HS-27A (cell line): ENCODE data around the gene AQP12B.

ENCODE experiments used
- DNase-seq: peaks from one replicate; pipeline ENCODE4 v3.0.0-alpha.2; 2012; ENCODE audit warnings: low read depth, missing footprints

AQP12B gene

GRCh38 chr2:240717681-240718581, 35.2 kb upstream of the AQP12B start:
- no peak for DNase-seq

DNA sequence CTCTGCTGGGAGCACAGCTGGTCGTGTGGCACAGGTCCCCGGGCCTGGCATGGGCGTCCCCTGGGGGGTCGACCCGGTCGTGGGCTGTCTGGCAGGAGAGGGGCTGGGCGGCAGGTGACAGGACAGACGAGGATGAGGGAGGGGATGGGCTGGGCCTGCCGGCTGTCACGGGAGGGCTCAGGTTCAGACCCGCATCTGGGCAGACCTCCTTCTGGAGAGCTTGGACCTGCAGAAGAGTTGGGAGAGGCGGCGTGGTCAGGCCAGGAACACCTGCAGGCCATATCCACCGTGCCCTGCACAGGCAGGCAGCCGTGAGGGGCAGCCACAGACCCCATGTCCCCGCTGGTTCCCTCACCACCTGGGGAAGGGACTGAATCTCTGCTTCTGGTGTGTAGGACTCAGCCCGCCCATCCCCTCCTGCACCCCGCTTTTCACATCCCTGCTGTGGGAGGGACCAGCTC, 34.5 kb upstream of the AQP12B start:
- no peak for DNase-seq

- no peak for DNase-seq
These were observed 33.6 kb upstream of the AQP12B start for GRCh38 chr2:240716130-240716798.

- DNase-seq = no peak
These were observed 32.4 kb upstream of the AQP12B start for GRCh38 chr2:240714747-240715725.

DNA sequence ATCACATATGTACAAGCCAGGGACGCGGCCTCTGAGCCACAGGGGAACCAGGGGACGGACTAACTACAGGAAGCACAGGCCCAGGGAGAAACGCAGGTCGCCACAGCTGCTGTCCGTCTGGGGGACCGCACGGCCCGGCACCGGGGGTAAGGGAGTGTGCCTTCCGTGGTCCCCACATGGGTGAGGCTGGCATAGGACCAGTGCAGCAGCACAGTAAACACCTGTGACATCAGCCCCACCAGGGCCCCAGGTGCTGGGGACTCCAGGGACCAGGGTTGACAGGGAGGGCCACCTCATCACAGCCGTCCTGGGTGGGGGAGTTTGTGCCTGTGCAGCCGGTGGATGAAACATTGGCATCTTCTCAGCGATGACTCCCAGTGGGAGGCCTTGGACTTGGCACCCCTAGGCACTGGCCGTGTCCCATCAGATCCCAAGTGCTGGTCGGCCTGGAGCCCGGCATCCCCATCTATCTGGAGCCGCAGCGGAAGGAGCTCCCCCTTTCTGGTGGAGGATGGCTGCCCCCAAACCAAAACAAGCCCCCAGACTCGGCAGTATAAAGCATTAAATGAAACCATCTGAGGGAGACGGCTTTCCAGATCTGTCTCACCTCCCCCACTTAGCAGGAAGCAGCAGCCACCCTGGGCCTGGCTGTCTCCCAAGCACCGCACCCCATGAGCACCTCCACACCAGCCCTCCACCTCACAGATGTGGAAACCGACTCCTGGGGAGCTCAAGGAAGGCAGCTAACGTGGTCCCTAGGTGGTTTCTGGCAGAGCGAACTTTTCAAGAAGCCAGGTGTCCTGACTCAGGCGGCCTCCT, 31.5 kb upstream of the AQP12B start:
- no peak for DNase-seq

DNA sequence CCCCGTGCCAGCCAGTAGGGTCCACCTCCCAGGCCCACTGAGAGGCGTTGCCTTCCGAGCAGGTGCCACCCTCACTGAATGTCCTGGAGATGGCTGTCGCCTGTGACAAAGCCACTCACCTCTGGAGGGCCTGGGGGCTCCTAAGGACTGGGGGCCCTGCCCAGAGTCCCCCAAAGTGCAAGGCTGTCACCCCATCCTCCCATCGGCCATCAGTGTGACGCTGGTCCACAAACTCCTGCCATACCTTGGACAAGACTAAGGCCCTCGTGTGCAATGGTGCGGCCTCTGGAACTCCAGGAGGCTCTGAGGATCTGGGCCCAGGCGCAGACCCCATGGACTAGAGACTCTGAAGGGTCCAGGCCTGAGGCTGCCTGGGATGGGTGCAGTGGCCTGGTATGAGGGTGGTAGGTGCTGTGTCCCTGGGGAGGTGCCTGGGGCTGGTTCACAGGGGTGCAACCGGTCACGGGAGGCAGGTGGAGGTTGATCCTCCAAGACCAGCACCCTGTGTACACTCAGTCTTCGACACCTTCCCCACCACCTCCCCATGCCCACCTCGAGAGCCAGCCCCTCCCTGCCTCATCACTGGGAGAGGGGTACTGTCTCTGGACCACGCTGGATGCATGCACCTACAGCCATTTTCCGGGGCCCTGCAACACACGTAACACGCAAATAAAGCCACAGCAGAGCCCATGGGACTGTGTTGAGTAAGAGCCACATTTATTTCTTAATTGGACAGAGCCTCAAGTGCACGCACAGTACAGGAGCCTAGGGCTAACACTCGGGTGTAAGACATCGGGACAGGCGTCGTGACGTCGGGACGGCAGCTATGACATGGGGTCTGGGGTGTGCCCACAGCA, 30.6 kb upstream of the AQP12B start:
- DNase-seq = no peak

GRCh38 chr2:240712121-240712520, 29.4 kb upstream of the AQP12B start:
- DNase-seq = no peak

DNA sequence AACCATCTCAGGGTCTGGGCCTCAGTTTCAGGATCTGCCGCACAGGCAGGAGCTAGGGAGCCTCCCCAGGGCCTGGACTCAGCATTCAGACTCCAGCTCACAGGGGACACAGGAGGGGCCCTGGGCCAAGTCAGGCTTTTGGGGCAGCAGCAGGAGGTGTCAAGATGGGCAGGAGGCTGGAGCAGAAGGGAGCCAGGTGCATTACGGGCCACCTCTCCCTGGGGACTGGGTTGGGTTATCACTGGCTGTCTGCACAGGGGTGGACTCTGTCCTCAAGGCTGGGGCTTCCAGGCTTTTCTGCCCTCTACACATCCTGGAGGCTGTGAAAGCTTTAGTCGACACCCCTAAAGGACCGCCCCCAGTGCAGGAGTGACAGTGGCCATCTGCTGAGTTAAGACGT, 29.0 kb upstream of the AQP12B start:
- DNase-seq = no peak

DNA sequence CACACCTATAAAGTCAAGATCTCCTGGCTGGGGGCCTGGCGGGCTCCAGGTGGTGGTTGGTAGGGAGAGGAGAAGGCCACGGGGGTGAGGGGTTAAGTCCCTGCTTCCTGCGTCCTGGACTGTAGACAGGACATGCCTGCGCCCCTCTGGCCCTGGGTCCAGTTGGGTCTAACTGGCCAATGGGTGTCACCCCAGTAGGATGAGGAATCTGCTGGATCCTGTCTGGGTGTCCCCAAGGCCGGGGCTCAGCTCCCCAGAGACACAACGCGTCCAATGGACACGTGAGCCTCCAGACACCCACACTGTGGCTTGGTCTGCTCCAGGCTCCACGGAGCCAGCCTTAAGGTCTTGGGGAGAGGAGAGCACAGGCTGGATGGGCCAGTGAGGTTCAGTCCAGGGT, 28.6 kb upstream of the AQP12B start:
- no peak for DNase-seq

GRCh38 chr2:240708457-240708856, 25.8 kb upstream of the AQP12B start:
- no peak for DNase-seq

GRCh38 chr2:240707821-240708220, 25.1 kb upstream of the AQP12B start:
- DNase-seq = no peak

- no peak for DNase-seq
These were observed 24.5 kb upstream of the AQP12B start for GRCh38 chr2:240707043-240707756.

- DNase-seq = no peak
These were observed 22.6 kb upstream of the AQP12B start for GRCh38 chr2:240705204-240705791.

GRCh38 chr2:240704651-240705050, 22.0 kb upstream of the AQP12B start:
- no peak for DNase-seq

- no peak for DNase-seq
These were observed 21.0 kb upstream of the AQP12B start for GRCh38 chr2:240703417-240704341.

- no peak for DNase-seq
These were observed 19.9 kb upstream of the AQP12B start for GRCh38 chr2:240702640-240703011.

- no peak for DNase-seq
These were observed 19.3 kb upstream of the AQP12B start for GRCh38 chr2:240701736-240702639.
